Ovary (tissue), 9 donors: ENCODE results near the gene BTNL9. TPM values are rescaled to one million over a fixed set of nuclear protein-coding genes. Genes with fewer than 3 reads are reported as not detected.
"Not testable (repeated sequence)": the region's sequence is repeated elsewhere in the genome, so short reads cannot be mapped to it uniquely, and the experiment has no call there.

Experiments used
- DNase-seq, 5 donors: peaks; one replicate each; pipeline ENCODE4 v3.0.0-alpha.2; 2019 to 2020
- H3K27ac ChIP-seq, 2 donors: fragments of 200-600 bp; one replicate each; pipeline versions ENCODE4 v1.5.1 to v1.8.0; 2019 to 2022
- H3K27me3 ChIP-seq: fragments of 200-600 bp; one replicate; pipeline ENCODE4 v1.8.0; 2022
- H3K36me3 ChIP-seq: fragments of 200-600 bp; sonication (generic); one replicate; pipeline ENCODE4 v1.5.1; 2019
- H3K4me1 ChIP-seq: one replicate; pipeline ENCODE4 v1.8.1; 2013; ENCODE audit warnings: mild to moderate bottlenecking, moderate library complexity; ENCODE audit not compliant: insufficient read depth
- H3K4me3 ChIP-seq: fragments of 200-600 bp; sonication (generic); one replicate; pipeline ENCODE4 v1.5.1; 2017
- H3K9me3 ChIP-seq, 2 donors: fragments of 200-600 bp in 1 of 2; sonication (generic) in 1 of 2; one replicate each; pipeline versions ENCODE4 v1.5.1 to v1.8.1; 2013 to 2019; ENCODE audit warnings: mild to moderate bottlenecking in 1 of 2, moderate library complexity in 1 of 2
- EP300 ChIP-seq: sonication (generic); formaldehyde crosslinking; IDR thresholded peaks from one replicate; pipeline ENCODE4 v1.6.1; 2017; ENCODE audit warnings: antibody characterized with exemption
- POLR2A ChIP-seq: fragments of 450-650 bp; IDR thresholded peaks from one replicate; pipeline ENCODE4 v1.6.1; 2017; ENCODE audit warnings: antibody characterized with exemption, mild to moderate bottlenecking, moderate library complexity
- WGBS, 3 donors: extraction: QIAGEN DNeasy Blood & Tissue Kit in 1 of 3; methylation state at CpG; one replicate each; pipeline versions ENCODE4 v1.1.5 to v1.1.7; 2013 to 2017; 5-methylcytosine and 5-hydroxymethylcytosine counted together
- intact Hi-C, 4 donors: fragments of 100-400 bp; cut with DNase I; formaldehyde crosslinking; loops; one replicate each; pipeline versions ENCODE4 v1.11.0 to v1.15.1; 2022 to 2023
- polyA plus RNA-seq, 2 donors: library from polyadenylated mRNA; stranded (reverse); fragments of 200-250 nt in 1 of 2; fragments of 350-450 nt in 1 of 2; fragmentation: Illumina TruSeq in 1 of 2; extraction: RNeasy Lipid Tissue Mini Kit (QIAGEN cat#74804) in 1 of 2; gene quantifications; one replicate each; pipeline ENCODE4 v1.2.3, GENCODE V29; 2013 to 2014
- total RNA-seq, 7 donors: library from RNA; depleted of rRNA in 2 of 7; stranded (reverse); fragments of >200 nt in 2 of 7; fragmentation: NEBNext Ultra II Directional in 3 of 7; extraction: Animal tissue kit (Norgen Biotek cat#: 25700) in 3 of 7; gene quantifications; one replicate each; pipeline versions ENCODE4 v1.1.0 to v1.2.4, GENCODE V29; 2016 to 2023
- TF ChIP-seq, protein P1 (sequence below), 3 donors: fragments of 450-650 bp in 2 of 3; fragments of 200-600 bp in 1 of 3; IDR thresholded peaks; one replicate each; pipeline versions ENCODE4 v1.5.1 to v1.8.0; 2016 to 2022; ENCODE audit warnings: antibody characterized with exemption in 3 of 3, mild to moderate bottlenecking in 1 of 3
- donor health status: DM: no; HTN: no; CAD: no; lungs with moderate emphysema.
- donor health status: DM: no; HTN: no; CAD: no.
- donor health status: Bipolar disorder and iron deficiency.
- donor health status: DM: yes; HTN: yes; CAD: no.
- donor health status: DM: no; HTN: no; CAD: no.
- donor health status: DM: yes; HTN: yes; CAD: no.

The BTNL9 gene
- total and polyA plus RNA-seq, 9 donors, result 0.76 to 46.4 (median 9.6) TPM

DNA sequence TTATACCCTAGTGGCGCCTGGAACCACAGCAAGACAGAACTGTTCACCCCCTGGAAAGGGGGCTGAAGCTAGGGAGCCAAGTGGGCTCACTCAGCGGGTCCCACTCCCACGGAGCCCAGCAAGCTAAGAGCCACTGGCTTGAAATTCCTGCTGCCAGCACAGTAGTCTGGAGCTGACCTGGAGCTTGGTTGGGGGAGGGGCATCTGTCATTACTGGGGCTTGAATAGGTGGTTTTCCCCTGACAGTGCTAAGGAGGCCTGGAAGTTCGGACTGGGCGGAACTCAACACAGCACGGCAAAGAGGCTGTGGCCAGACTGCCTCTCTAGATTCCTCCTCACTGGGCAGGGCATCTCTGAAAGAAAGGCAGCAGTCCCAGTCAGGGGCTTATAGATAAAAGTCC, 31.9 kb upstream of the BTNL9 start:
- no peak overlapping the region for H3K27ac ChIP-seq

DNA sequence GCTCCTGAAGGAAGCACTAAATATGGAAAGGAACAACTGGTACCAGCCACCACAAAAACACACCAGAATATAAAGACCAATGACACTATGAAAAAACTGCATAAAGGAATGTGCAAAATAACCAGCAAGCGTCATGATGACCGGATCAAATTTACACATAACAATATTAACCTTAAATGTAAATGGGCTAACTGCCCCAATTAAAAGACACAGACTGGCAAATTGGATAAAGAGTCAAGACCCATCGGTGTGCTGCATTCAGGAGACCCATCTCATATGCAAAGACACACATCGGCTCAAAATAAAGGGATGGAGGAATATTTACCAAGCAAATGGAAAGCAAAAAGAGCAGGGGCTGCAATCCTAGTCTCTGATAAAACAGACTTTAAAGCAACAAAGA, 30.0 kb upstream of the BTNL9 start:
- DNase-seq, H3K36me3 ChIP-seq, intact Hi-C loops, H3K9me3 ChIP-seq, H3K27ac ChIP-seq, H3K4me3 ChIP-seq, H3K4me1 ChIP-seq, H3K27me3 ChIP-seq: not testable (repeated sequence)
- 88 to 92% (median 91%) methylated on average over 4 of the region's 4 CpGs for WGBS, 3 donors

More for the DNA sequence above, 31.9 kb upstream of the BTNL9 start:
- 60 to 65% (median 61%) methylated on average over 6 of the region's 6 CpGs for WGBS, 3 donors
- intact Hi-C loops, result no loop called here
- H3K27me3 ChIP-seq, result no peaks in the 10 kb centered on the region
- TF ChIP-seq POLR2A, result no peak
- TF ChIP-seq, protein P1, sequence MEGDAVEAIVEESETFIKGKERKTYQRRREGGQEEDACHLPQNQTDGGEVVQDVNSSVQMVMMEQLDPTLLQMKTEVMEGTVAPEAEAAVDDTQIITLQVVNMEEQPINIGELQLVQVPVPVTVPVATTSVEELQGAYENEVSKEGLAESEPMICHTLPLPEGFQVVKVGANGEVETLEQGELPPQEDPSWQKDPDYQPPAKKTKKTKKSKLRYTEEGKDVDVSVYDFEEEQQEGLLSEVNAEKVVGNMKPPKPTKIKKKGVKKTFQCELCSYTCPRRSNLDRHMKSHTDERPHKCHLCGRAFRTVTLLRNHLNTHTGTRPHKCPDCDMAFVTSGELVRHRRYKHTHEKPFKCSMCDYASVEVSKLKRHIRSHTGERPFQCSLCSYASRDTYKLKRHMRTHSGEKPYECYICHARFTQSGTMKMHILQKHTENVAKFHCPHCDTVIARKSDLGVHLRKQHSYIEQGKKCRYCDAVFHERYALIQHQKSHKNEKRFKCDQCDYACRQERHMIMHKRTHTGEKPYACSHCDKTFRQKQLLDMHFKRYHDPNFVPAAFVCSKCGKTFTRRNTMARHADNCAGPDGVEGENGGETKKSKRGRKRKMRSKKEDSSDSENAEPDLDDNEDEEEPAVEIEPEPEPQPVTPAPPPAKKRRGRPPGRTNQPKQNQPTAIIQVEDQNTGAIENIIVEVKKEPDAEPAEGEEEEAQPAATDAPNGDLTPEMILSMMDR (IDR thresholded peaks at IDR 0.05), result no peak
- H3K9me3 ChIP-seq, result no peaks in the 10 kb centered on the region
- no peaks in the 10 kb centered on the region for H3K36me3 ChIP-seq
- H3K4me1 ChIP-seq, result no peaks in the 10 kb centered on the region
- H3K4me3 ChIP-seq, result no peak overlapping the region
- no peak for DNase-seq

DNA sequence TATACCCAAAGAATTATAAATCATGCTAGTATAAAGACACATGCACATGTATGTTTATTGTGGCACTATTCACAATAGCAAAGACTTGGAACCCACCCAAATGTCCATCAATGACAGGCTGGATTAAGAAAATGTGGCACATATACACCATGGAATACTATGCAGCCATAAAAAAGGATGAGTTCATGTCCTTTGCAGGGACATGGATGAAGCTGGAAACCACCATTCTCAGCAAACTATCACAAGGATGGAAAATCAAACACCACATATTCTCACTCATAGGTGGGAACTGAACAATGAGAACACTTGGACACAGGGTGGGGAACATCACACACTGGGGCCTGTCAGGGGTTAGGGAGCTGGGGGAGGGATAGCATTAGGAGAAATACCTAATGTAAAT, 25.4 kb upstream of the BTNL9 start:
- H3K36me3 ChIP-seq, intact Hi-C loops, H3K27me3 ChIP-seq, H3K4me1 ChIP-seq, H3K4me3 ChIP-seq, DNase-seq, H3K9me3 ChIP-seq, H3K27ac ChIP-seq: not testable (repeated sequence)

DNA sequence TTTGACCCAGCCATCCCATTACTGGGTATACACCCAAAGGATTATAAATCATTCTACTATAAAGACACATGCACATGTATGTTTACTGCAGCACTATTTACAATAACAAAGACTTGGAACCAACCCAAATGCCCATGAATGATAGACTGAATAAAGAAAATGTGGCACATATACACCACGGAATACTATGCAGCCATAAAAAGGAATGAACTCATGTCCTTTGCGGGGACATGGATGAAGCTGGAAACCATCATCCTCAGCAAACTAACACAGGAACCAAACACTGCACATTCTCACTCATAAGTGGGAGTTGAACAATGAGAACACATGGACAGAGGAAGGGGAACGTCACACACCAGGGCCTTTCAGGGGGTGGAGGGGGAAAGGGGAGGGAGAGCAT, 22.6 kb upstream of the BTNL9 start:
- intact Hi-C loops, H3K36me3 ChIP-seq, H3K4me3 ChIP-seq, H3K27me3 ChIP-seq, H3K27ac ChIP-seq, H3K9me3 ChIP-seq, DNase-seq, H3K4me1 ChIP-seq: not testable (repeated sequence)
- WGBS, 3 donors, result 87 to 92% (median 88%) methylated on average over 3 of the region's 3 CpGs

DNA sequence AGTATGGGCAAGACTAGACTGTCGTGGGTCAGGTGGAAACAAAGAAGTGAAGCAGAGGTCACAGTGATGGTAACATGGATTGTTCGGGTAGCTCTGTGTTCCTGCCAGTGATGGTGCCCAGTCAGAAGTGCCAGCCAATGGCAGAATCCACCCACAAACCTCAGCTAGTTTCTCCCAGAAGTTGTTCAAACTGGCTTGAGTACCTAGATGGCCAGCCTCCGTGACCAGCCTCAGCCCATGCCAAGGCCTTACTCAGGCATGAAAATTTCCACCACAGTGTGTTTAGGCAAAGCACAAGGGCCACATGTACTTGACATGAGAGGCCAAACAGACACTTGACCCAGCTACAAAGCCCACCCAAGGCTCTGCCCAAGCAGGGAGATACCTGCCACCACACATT, 19.4 kb upstream of the BTNL9 start:
- DNase-seq, result no peak
- no peaks in the 10 kb centered on the region for H3K9me3 ChIP-seq
- H3K36me3 ChIP-seq, result no peaks in the 10 kb centered on the region
- H3K27ac ChIP-seq, result no peak overlapping the region
- intact Hi-C loops, result no loop called here
- 78 to 90% (median 80%) methylated on average over 3 of the region's 3 CpGs for WGBS, 3 donors
- no peak overlapping the region for H3K4me3 ChIP-seq
- TF ChIP-seq POLR2A (no peak), EP300 (no peak)
- TF ChIP-seq, protein P1 (IDR thresholded peaks at IDR 0.05), result no peak
- no peaks in the 10 kb centered on the region for H3K4me1 ChIP-seq
- H3K27me3 ChIP-seq, result no peaks in the 10 kb centered on the region

DNA sequence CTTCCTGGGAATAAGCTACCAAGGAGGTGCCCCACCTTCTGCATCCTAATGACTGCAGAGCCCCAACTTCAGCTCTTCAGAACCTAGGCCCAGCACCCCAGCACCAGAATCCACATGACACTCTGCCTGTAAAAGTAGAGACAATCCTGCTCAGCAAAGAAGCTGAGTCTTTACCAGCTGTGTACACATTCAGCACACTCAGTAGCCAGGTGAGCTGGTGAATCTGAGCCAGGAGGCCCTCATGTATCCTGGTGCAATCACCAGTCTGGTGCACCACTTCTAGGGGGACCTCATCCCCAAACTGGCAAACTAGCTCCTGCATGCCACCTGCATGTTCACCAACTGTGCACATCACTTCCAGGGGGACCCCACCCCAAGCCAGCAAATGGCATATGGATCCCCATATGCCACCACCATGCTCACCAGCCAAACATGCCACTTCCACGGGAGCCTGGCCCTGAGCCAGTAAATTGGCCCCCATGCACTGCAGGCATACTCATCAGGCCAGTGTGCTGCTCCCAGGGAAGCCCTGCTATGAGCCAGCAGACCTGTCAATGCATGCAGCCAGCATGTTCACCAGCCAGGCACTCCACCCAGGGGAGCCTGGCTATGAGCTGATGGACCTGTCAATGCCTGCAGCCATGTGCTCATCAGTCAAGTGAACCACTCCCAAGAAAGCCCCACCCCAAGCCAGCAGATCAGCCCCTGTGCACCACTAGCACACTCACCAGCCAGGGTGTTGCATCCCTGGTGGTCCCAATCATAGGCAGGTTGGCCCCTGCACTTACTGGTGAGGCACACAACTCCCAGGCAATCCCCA, 15.6 kb upstream of the BTNL9 start:
- no peaks in the 10 kb centered on the region for H3K9me3 ChIP-seq
- intact Hi-C loops, result no loop called here
- 56 to 82% (median 57%) methylated on average over 1 of the region's 1 CpG for WGBS, 3 donors

More for the DNA sequence above, 15.6 kb upstream of the BTNL9 start:
- no peaks in the 10 kb centered on the region for H3K4me1 ChIP-seq
- TF ChIP-seq, protein P1 (IDR thresholded peaks at IDR 0.05), result no peak
- no peak for TF ChIP-seq POLR2A
- TF ChIP-seq EP300, result no peak
- no peak for DNase-seq
- H3K36me3 ChIP-seq, result no peaks in the 10 kb centered on the region
- no peak overlapping the region for H3K27ac ChIP-seq
- no peak overlapping the region for H3K4me3 ChIP-seq
- no peaks in the 10 kb centered on the region for H3K27me3 ChIP-seq
